Neural progenitor cell (in vitro differentiated cells): ENCODE data around the gene RASGRF1. TPM values are rescaled to one million over a fixed set of nuclear protein-coding genes. Genes with fewer than 3 reads are reported as not detected.
"Not testable (repeated sequence)": the region's sequence is repeated elsewhere in the genome, so short reads cannot be mapped to it uniquely, and the experiment has no call there.

ENCODE experiments used
- DNase-seq: peaks from one replicate; pipeline ENCODE4 v3.0.0-alpha.2; 2016; ENCODE audit warnings: low spot score
- H2AFZ ChIP-seq: fragments of 200-600 bp; sonication (generic); replicated peaks from 2 replicates; pipeline ENCODE4 v1.6.1; 2016; ENCODE audit warnings: antibody characterized with exemption
- H3F3A ChIP-seq: fragments of 200-600 bp; sonication (generic); 2 replicates; pipeline ENCODE4 v1.6.1; 2016; ENCODE audit warnings: antibody characterized with exemption, low read depth
- H3K27ac ChIP-seq: fragments of 200-600 bp; sonication (generic); 2 replicates; pipeline ENCODE4 v1.5.1; 2016; ENCODE audit warnings: mild to moderate bottlenecking
- H3K27me3 ChIP-seq: fragments of 200-600 bp; sonication (generic); 2 replicates; pipeline ENCODE4 v1.6.1; 2016; ENCODE audit warnings: mild to moderate bottlenecking, moderate library complexity
- H3K36me3 ChIP-seq: fragments of 200-600 bp; sonication (generic); 2 replicates; pipeline ENCODE4 v1.5.1; 2016
- H3K4me1 ChIP-seq: fragments of 200-600 bp; sonication (generic); 2 replicates; pipeline ENCODE4 v1.6.1; 2016; ENCODE audit warnings: mixed run types
- H3K4me2 ChIP-seq: fragments of 200-600 bp; sonication (generic); 2 replicates; pipeline ENCODE4 v1.6.1; 2016
- H3K4me3 ChIP-seq: fragments of 200-600 bp; sonication (generic); 2 replicates; pipeline ENCODE4 v1.5.1; 2016
- H3K79me2 ChIP-seq: fragments of 200-600 bp; sonication (generic); 2 replicates; pipeline ENCODE4 v1.6.1; 2016; ENCODE audit warnings: low read depth
- H3K9ac ChIP-seq: fragments of 200-600 bp; sonication (generic); 2 replicates; pipeline ENCODE4 v1.6.1; 2016
- H3K9me3 ChIP-seq: fragments of 200-600 bp; sonication (generic); 2 replicates; pipeline ENCODE4 v1.5.1; 2016; ENCODE audit warnings: low read depth
- H4K20me1 ChIP-seq: fragments of 200-600 bp; sonication (generic); 2 replicates; pipeline ENCODE4 v1.6.1; 2016; ENCODE audit warnings: low read depth
- H3K27ac Mint-ChIP-seq: 3 replicates; pipeline ENCODE4 v1.8.0; 2021; ENCODE audit warnings: mixed read lengths
- H3K27me3 Mint-ChIP-seq: 2 replicates; pipeline ENCODE4 v1.8.0; 2022; ENCODE audit warnings: low read depth, mild to moderate bottlenecking, inconsistent platforms, moderate library complexity, mixed read lengths; ENCODE audit not compliant: insufficient read depth
- H3K36me3 Mint-ChIP-seq: 3 replicates; pipeline ENCODE4 v1.8.0; 2021; ENCODE audit warnings: mixed read lengths
- H3K4me1 Mint-ChIP-seq: 3 replicates; pipeline ENCODE4 v1.8.0; 2021; ENCODE audit warnings: mixed read lengths
- H3K4me3 Mint-ChIP-seq: 3 replicates; pipeline ENCODE4 v1.8.0; 2021; ENCODE audit warnings: mild to moderate bottlenecking, moderate library complexity, mixed read lengths
- H3K9me3 Mint-ChIP-seq: 3 replicates; pipeline ENCODE4 v1.8.0; 2020; ENCODE audit warnings: mixed read lengths
- EZH2 ChIP-seq: fragments of 200-600 bp; sonication (generic); IDR thresholded peaks from 2 replicates; pipeline ENCODE4 v1.6.1; 2017; ENCODE audit warnings: antibody characterized with exemption, mild to moderate bottlenecking, moderate library complexity
- EZH2phosphoT487 ChIP-seq: fragments of 200-600 bp; sonication (generic); IDR thresholded peaks from 2 replicates; pipeline ENCODE4 v1.6.1; 2017; ENCODE audit warnings: antibody characterized with exemption
- total RNA-seq: library from RNA; depleted of rRNA; stranded (reverse); fragments of >200 nt; gene quantifications from 2 replicates; pipeline ENCODE4 v1.2.3, GENCODE V29; 2015; ENCODE audit warnings: low replicate concordance
- TF ChIP-seq, protein P1 (sequence below): fragments of 200-600 bp; sonication (generic); IDR thresholded peaks from 2 replicates; pipeline ENCODE4 v1.5.1; 2017; ENCODE audit warnings: antibody characterized with exemption, mild to moderate bottlenecking

Gene RASGRF1
- total RNA-seq, 1 donor from 2014 or later = 0.22 TPM

DNA sequence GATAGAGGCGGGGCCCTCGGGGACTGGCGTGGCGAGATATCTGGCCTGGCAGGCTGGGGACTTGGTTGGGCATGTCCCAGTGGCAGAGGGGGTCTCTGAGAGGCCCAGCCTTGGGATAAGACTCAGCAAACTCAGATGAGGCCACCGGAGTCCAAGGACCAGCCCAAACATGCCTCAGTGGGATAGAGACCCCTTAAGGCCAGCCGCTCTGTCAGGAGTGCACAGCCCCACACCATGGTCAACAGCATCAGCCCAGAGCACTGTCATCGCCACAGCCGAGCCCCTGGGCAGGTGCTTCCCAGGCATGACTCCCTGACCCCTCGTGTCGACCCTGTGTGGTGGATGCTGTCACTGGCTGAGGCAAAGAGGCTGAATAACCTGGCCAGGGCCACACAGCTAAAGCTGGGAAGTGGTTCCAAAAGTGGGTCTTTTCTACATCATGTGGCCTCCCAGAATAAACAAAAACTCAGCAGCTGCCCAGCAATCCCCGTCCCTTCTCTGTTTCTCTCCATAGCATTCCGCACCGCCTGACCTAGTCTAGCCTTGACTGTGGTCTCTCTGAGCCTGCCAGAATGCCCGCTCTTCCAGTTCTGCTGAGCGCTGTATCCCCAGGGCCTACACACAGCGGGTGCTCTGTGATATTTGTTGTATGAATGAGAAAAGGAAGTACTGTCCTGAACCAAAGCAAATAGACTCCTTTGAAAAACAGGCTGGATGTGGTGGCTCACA, 160.9 kb downstream of the RASGRF1 start:
- Histone ChIP-seq H3K9ac (no peak overlapping the region), H3K27ac (no peak overlapping the region), H4K20me1 (no peaks in the 10 kb centered on the region), H3K4me3 (no peak overlapping the region), H3K4me1 (no peaks in the 10 kb centered on the region), H3K79me2 (no peaks in the 10 kb centered on the region), H3K36me3 (no peaks in the 10 kb centered on the region), H3K9me3 (no peaks in the 10 kb centered on the region), H3K27me3 (no peaks in the 10 kb centered on the region), H2AFZ (no peak overlapping the region), H3F3A (no peaks in the 10 kb centered on the region), H3K4me2 (no peak overlapping the region)
- H3K27me3 Mint-ChIP-seq = peaks cover 11% of the 10 kb centered on the region
- no peak overlapping the region for H3K4me3 Mint-ChIP-seq
- TF ChIP-seq, protein P1, sequence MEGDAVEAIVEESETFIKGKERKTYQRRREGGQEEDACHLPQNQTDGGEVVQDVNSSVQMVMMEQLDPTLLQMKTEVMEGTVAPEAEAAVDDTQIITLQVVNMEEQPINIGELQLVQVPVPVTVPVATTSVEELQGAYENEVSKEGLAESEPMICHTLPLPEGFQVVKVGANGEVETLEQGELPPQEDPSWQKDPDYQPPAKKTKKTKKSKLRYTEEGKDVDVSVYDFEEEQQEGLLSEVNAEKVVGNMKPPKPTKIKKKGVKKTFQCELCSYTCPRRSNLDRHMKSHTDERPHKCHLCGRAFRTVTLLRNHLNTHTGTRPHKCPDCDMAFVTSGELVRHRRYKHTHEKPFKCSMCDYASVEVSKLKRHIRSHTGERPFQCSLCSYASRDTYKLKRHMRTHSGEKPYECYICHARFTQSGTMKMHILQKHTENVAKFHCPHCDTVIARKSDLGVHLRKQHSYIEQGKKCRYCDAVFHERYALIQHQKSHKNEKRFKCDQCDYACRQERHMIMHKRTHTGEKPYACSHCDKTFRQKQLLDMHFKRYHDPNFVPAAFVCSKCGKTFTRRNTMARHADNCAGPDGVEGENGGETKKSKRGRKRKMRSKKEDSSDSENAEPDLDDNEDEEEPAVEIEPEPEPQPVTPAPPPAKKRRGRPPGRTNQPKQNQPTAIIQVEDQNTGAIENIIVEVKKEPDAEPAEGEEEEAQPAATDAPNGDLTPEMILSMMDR = no peak
- TF ChIP-seq EZH2phosphoT487 (no peak), EZH2 (no peak)
- H3K9me3 Mint-ChIP-seq = no peaks in the 10 kb centered on the region
- peaks cover 5% of the 10 kb centered on the region for H3K36me3 Mint-ChIP-seq
- H3K4me1 Mint-ChIP-seq = peaks cover 7% of the 10 kb centered on the region
- H3K27ac Mint-ChIP-seq = peak overlapping the region; percentile 9
- DNase-seq = no peak

- H3K4me1 Mint-ChIP-seq = no peaks in the 10 kb centered on the region
- Histone ChIP-seq H3K27me3 (no peaks in the 10 kb centered on the region), H3K79me2 (no peaks in the 10 kb centered on the region), H3K4me3 (no peak overlapping the region), H3K36me3 (no peaks in the 10 kb centered on the region), H2AFZ (no peak overlapping the region), H3K27ac (no peak overlapping the region), H3K4me1 (no peaks in the 10 kb centered on the region), H3K9me3 (no peaks in the 10 kb centered on the region), H4K20me1 (no peaks in the 10 kb centered on the region), H3F3A (no peaks in the 10 kb centered on the region), H3K4me2 (no peak overlapping the region), H3K9ac (no peak overlapping the region)
- no peak for DNase-seq
- TF ChIP-seq, protein P1 = no peak
- TF ChIP-seq EZH2 (no peak), EZH2phosphoT487 (no peak)
- H3K27me3 Mint-ChIP-seq = peaks cover 11% of the 10 kb centered on the region
- H3K9me3 Mint-ChIP-seq = no peaks in the 10 kb centered on the region
- H3K27ac Mint-ChIP-seq = no peak overlapping the region
- no peak overlapping the region for H3K4me3 Mint-ChIP-seq
- H3K36me3 Mint-ChIP-seq = peaks cover 11% of the 10 kb centered on the region
Observed at GRCh38 chr15:78928616-78929093, 161.9 kb downstream of the RASGRF1 start.

DNA sequence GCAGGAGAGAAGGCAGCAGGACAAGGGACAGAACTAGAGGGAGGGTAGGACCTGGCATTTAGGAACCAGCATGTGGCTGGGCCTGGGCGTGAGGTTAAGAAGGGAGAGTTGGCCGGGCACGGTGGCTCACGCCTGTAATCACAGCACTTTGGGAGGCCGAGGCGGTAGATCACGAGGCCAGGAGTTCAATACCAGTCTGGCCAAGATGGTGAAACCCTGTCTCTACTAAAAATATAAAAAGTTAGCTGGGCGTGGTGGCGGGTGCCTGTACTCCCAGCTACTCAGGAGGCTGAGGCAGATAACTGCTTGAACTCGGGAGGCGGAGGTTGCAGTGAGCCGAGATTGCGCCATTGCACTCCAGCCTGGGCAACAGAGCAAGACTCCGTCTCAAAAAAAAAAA, 162.4 kb downstream of the RASGRF1 start:
- DNase-seq, H3K4me1 Mint-ChIP-seq, H3K4me1 ChIP-seq, H3K27ac Mint-ChIP-seq, H3K27ac ChIP-seq, H3K4me2 ChIP-seq, H3K27me3 Mint-ChIP-seq, H3K4me3 ChIP-seq, H4K20me1 ChIP-seq, H3K4me3 Mint-ChIP-seq, H3K27me3 ChIP-seq, H3K9me3 ChIP-seq, H3K36me3 ChIP-seq, H3F3A ChIP-seq, H2AFZ ChIP-seq, H3K9ac ChIP-seq, H3K79me2 ChIP-seq, H3K9me3 Mint-ChIP-seq: not testable (repeated sequence)
- H3K36me3 Mint-ChIP-seq = peaks cover 13% of the 10 kb centered on the region

DNA sequence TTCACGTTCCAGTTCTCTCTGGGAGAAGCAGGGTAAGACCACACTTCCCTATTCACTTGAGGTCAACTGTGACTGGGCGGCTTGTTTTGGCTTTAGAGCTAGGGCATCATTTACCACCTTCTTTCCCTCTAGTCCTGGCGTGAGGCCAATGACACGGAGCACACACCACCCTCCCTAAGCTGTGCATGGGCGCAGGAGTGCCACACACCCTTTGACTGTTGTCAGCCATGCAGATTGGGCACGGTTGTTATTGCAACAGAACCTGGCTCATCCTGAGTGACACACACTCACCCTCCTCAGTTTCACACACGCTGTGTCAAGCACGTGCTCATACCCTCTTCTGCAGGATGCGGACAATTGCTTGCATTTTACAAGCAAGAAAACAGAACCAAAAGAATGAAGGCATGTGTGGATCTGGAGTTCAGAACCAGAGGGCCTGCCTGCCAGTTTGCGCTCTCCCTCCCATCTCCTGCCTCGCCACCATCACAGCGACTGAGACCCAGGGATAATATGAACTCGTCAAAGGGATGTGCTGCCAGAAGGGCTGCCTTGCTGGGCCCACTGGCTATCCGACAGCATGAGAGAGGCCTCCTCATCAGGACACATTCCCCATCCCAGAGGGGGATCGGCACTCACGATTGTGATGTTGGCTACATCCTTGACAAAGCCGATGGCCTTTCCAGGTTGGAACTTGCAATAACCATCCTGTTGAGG, 163.3 kb downstream of the RASGRF1 start:
- Histone ChIP-seq H3F3A (no peaks in the 10 kb centered on the region), H3K4me3 (no peak overlapping the region), H2AFZ (no peak overlapping the region), H3K36me3 (no peaks in the 10 kb centered on the region), H3K27me3 (no peaks in the 10 kb centered on the region), H3K4me1 (no peaks in the 10 kb centered on the region), H3K9ac (no peak overlapping the region), H3K9me3 (no peaks in the 10 kb centered on the region), H3K27ac (no peak overlapping the region), H3K79me2 (no peaks in the 10 kb centered on the region), H4K20me1 (no peaks in the 10 kb centered on the region), H3K4me2 (no peak overlapping the region)
- H3K27ac Mint-ChIP-seq = no peak overlapping the region
- H3K27me3 Mint-ChIP-seq = peaks cover 8% of the 10 kb centered on the region
- H3K4me3 Mint-ChIP-seq = no peak overlapping the region
- TF ChIP-seq, protein P1 = no peak
- TF ChIP-seq EZH2 (no peak), EZH2phosphoT487 (no peak)
- no peaks in the 10 kb centered on the region for H3K4me1 Mint-ChIP-seq
- DNase-seq = no peak
- no peaks in the 10 kb centered on the region for H3K9me3 Mint-ChIP-seq
- H3K36me3 Mint-ChIP-seq = peaks cover 13% of the 10 kb centered on the region
